ENCODE measurements around the gene STRAP.
"Not testable (repeated sequence)": the region's sequence is repeated elsewhere in the genome, so short reads cannot be mapped to it uniquely, and the experiment has no call there.

Gene STRAP

GRCh38 chr12:15873556-15873955 is 8.6 kb upstream of the STRAP start:
- DNase-seq (ENCODE audit: low spot score): no peak

- not testable (repeated sequence) for DNase-seq (ENCODE audit: low spot score)
These were observed 7.5 kb upstream of the STRAP start for GRCh38 chr12:15874556-15875145.

- DNase-seq (ENCODE audit: low spot score): no peak
These were observed 6.3 kb upstream of the STRAP start for GRCh38 chr12:15875863-15876262.

- no peak for DNase-seq (ENCODE audit: low spot score)
These were observed 2.8 kb upstream of the STRAP start for GRCh38 chr12:15879413-15879812.

DNA sequence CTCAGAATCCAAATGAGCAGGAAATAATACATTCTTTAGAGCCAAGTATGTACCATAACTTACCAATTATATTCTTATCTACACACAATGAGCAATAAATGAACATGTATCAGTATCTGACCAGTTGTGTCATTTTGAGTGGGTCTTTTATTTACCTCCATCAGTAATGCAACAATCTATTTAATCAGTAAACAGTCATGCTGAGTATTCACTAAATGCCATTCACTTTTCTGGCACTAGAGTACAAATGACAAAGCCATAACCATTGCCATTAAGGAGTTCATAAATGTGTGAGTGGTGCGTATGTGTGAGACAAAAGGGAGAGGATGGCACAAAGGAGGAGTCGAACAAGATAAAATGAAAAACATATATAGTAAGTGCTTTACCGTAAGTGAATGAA is 1.5 kb upstream of the STRAP start:
- DNase-seq (ENCODE audit: low spot score): no peak

GRCh38 chr12:15883536-15883935 is 1.3 kb downstream of the STRAP start:
- DNase-seq (ENCODE audit: low spot score): no peak

GRCh38 chr12:15886372-15887042 is 4.3 kb downstream of the STRAP start:
- DNase-seq (ENCODE audit: low spot score): no peak

DNA sequence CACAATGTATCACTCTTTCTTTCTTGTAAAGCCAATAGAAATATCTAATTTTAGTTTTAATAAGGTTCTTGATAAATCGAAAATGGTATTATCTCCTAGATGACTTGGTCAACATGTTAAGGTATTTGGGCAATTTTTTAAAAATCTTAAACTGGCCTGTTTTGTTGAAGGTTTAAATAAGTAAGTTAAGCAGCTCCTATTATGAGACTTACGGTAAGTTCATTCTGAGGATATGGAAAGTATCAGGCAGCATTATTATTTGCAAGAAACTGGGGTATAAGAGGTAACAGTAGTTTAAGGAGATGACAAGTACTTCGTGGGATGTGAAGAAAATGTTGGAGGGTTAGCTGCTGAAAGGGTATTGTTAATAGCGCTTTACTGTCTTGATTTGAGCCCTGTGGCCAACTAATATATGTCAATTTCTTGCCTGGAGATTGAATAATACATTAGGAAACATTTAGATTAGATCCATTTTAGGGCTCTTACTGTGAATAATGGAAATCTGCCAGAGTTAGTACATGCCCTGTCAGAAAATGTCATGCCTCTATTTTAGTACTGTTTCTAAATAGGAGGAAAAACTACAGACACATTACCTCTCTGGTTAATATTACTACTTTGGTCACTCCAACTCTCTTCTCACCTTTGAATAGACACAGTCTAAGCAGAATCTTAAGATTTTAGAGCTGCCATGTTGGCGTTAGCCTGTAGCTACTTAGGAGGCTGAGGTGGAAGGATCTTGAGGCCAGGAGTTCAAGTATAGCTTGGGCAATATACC is 5.0 kb downstream of the STRAP start:
- no peak for DNase-seq (ENCODE audit: low spot score)

DNA sequence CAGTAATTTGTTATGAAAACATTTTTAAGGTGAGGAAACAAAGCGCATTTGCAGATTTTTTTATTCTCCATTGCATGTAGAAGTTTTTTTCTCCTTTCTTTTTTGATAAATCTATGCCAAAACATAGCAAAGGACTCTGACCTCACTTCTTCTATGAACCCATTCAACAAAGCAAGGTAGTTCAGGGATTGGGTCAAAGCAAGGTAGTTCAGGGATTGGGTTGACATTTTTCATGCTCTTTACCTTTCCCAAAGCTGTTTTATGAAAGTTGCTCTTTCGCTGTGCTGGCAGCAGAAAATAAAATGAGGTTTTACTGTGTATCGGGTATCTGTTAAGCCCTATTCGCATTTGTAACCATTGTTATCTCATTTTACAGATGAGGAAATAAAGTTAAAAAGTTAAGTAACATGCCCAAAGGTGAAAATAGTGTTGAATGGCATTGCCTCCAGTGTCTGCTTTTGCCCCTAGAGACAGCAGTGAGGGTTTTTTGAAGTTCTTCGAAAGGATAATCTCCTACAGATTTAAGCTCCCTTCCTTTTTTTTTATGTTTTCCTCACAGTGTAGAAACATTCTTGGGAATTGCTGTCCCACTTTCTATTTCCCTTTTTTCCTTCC is 10.6 kb downstream of the STRAP start:
- no peak for DNase-seq (ENCODE audit: low spot score)

GRCh38 chr12:15893260-15893659 is 11.1 kb downstream of the STRAP start:
- no peak for DNase-seq (ENCODE audit: low spot score)

DNA sequence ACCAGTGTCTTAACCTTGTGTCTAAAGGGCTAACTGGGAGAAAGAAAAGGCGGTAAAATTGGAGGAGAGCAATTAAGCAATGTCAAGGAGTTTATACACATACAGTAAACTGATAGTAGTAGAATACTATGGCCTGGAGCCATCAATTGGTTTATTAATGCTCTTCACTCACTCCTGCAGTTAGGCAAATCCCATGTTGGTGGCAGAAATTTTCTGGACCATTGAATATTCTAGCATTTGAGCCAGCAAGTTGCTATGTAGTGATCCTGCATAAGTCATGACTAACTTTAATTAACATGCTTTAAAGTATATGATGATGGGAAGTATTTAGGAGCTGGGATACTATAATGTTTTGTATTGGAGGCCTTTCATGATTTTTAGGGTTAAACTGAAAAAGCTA is 14.7 kb downstream of the STRAP start:
- no peak for DNase-seq (ENCODE audit: low spot score)

DNA sequence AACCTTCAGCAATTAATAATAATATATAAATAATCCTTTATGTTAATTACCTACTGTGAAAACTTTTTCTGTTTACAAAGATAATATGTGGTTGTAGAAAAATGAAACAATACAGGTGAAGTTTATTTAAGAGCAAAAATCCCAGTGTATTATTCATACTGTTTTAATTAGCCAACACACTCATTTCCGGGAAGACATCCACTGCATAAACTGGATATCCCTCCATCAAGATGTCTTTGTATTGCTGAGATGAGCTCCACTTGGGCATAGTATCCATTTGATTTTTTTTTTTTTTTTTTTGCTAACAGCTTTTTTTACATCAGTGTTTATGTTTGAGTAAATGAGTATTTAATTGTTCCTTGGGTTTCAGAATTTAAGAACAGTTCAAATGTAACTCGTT is 15.2 kb downstream of the STRAP start:
- no peak for DNase-seq (ENCODE audit: low spot score)

- DNase-seq (ENCODE audit: low spot score): peak; percentile 36
These were observed 17.2 kb downstream of the STRAP start for GRCh38 chr12:15899282-15899870.

DNA sequence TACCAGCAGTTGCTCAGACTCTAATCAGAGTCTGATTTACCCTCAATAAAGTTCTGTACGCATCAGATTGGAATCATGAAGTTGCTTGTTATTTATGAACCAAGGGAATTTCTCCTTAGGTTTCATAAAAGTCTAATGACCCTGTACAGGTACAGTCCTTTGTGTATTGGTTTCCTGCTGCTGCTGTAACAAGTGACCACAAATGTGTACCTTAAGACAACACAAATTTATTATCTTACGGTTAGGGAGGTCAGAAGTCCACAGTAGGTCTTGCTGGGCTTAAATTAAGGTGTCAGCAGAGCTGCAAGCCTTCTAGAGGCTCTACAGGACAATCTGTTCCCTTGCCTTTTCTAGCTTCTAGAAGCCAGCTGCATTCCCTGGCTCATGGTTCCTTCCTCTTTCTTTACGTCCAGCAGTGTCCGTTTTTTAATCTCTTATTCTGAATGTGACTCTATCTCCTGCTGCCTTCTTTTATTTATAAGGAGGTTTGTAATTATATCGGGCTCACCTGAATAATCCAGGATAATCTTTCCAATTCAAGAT is 22.3 kb downstream of the STRAP start:
- no peak for DNase-seq (ENCODE audit: low spot score)

DNA sequence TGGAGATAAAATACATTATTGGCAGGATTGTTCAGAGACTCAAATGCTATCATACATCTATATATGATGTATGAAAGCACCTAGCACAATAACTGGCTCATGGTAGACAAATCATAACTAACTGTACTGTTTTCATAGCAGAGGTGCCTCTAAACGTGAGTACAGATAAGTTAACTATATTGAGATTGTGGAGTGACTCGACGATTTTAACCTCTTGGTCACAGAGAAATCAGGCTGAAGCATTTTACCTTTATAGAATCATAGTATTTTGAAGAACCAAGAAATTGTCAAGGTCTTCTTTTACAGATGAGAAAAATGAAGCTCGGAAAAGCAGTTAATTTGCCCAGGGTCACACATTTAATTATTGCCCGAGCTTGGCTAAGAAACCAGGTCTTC is 28.3 kb downstream of the STRAP start:
- DNase-seq (ENCODE audit: low spot score): no peak

DNA sequence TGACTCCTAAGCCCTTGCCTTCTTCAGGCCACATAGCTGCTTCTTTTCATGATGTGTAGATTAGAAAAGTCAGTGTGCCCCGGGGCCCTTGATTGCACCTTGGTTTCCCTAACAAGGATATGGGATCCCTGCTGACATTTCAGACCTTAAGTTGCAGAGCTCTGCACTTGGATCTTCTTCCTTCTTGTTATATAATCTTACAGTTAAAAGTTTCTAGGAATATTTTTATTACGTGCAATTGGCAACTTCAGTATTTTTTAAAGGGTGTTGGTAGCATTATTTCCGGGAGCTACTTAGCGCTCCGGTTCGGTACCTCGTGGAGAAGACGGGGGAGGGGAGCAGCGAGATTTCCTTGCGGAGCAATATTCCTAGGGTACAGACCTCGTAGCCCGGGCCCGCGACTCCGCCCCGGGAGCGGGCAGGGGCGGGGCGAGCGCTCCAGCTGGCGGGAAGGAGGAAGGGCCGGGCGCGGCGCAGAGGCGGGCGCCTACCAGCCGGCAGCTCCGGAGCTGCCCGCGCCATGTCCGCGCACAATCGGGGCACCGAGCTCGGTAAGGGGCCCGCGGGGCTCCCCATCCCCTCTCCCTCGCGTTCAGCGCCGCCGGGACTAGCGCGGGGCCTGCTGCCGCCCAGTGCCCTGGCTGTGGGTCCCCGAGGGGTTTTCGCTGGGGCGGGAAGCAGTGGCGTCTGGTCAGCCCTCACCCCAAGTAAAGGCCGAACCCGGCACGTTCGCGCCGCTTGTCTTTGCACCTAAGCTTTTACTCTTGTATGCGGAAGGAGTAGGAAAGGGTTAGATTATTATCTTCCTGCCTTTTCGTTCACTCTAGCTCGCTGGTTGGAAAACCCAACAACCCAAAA is 28.9 kb downstream of the STRAP start, which contains the start of gene DERA:
Gene DERA (plus strand): TSS at position 469 of the 858 bp plus-strand sequence. CDS start 52 bp downstream, at position 521.
- DNase-seq (ENCODE audit: low spot score): peak; percentile 46

GRCh38 chr12:15911931-15912330 is 29.7 kb downstream of the STRAP start:
- not testable (repeated sequence) for DNase-seq (ENCODE audit: low spot score)

DNA sequence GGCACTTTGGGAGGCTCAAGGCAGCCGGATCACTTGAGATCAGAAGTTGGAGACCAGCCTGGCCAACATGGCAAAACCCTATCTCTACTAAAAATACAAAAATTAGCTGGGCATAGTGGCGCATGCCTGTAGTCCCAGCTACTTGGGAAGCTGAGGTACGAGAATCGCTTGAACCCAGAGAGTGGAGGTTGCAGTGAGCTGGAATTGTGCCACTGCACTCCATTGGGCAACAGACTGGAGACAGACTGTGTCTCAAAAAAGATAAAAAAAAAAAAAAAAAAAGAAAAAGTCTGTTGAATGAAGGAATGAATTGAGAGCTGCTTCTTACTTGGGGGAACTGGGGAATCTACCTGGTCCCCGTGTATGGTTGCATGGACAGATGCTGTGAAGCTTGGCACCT is 31.9 kb downstream of the STRAP start:
- not testable (repeated sequence) for DNase-seq (ENCODE audit: low spot score)

DNA sequence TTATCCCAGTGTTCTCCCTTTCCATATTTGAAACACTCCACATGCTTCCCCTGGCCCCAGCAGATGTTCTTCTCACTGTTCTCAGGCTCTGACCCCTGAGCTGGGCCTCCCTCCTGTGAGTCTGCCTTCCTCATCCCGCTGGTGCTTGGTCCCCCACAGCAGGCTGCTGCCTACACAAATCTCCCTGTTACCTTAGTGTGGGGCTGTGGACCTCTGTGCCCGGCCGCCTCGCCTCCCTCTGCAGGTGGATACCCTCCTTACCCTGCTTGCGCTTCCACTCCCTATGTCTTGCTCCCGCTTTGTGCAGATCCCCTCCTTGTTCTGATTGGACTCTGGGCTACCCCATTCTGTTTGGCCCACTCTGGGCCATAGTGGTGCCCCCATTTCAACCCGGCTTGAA is 35.9 kb downstream of the STRAP start:
- DNase-seq (ENCODE audit: low spot score): no peak

DNA sequence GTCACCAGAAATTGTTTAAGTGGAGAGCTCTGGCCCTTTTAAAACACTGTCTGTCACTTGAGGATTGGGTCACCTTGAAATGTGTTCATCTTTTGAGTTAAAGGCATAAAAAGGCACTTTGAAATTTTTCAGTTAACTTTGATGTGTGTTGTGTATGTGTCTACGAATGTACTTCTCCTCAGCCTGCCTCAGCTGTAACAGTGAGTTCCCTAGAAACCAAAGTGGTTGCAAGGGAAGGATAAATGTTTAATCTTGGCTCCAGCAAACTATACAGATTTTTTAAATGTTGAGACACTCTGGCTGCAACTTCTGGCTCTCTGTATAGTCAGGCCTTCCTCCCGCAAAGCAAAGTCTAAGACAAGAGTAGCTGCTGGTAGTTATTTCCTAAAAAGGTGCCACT is 37.2 kb downstream of the STRAP start:
- DNase-seq (ENCODE audit: low spot score): no peak

DNA sequence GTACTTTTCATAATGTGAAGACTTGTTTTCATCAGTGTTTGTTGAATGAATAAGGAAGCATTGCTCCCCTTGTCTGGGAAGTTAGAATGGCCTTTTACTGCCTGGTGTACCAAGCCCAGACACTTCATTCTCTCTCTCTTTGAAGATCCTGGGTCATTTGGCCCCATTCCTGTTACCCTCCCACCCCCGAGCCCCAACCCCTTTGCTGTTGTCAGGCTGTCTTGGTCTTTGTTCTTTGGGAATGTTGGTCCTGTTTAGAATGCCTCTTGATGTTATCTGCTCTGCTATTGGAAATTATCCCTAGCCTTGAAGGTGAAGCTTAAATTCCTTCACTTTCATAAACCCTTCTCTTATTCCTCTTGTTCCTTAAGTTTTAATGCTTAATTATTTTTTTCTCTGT is 42.8 kb downstream of the STRAP start:
- DNase-seq (ENCODE audit: low spot score): no peak
